ENCODE measurements around the gene NRXN3.

GRCh38 chr14:78561074-78561473 lies 390.9 kb downstream of the NRXN3 start:
- TF ChIP-seq GATA2 (IDR thresholded peaks at IDR 0.05; ENCODE audit: low read depth, low read length) (no peak), GATA3 (IDR thresholded peaks at IDR 0.05; ENCODE audit: low read depth, low read length) (no peak)

Measured in SH-SY5Y (cell line).